Measurements from ENCODE around the gene ZC3H11A. TPM values are rescaled to one million over a fixed set of nuclear protein-coding genes. Genes with fewer than 3 reads are reported as not detected.
"Not testable (repeated sequence)": the region's sequence is repeated elsewhere in the genome, so short reads cannot be mapped to it uniquely, and the experiment has no call there.

The ZC3H11A gene
- polyA plus RNA-seq, 1 donor, result 114 TPM

DNA sequence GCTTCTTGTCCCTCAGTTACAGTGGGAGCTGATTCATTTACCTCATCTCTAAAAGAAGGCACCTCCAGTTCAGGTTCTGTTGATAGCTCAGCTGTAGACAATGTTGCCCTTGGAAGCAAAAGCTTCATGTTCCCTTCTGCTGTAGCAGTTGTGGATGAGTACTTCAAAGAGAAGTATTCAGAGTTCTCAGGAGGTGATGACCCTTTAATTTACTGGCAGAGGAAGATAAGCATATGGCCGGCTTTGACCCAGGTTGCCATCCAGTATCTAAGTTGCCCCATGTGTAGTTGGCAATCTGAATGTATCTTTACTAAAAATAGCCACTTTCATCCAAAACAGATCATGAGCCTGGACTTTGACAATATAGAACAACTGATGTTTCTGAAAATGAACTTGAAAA lies 4.5 kb downstream of the ZC3H11A start:
- no peak for DNase-seq
- no peak overlapping the region for H3K27ac ChIP-seq (ENCODE audit: low read length)
- no peaks in the 10 kb centered on the region for H3K9me3 ChIP-seq (ENCODE audit: control insufficient read depth, low read depth, low read length)
- no peaks in the 10 kb centered on the region for H3K27me3 ChIP-seq (ENCODE audit: control insufficient read depth, insufficient read depth, low read length)
- no CpG with 5 or more reads among the region's 1 CpG for WGBS (ENCODE audit: insufficient coverage, low lambda C conversion rate)
- peaks cover 13% of the 10 kb centered on the region for H3K4me1 ChIP-seq (ENCODE audit: control insufficient read depth, insufficient read depth, low read length)
- H3K4me3 ChIP-seq (ENCODE audit: low read length), result no peak overlapping the region
- H3K36me3 ChIP-seq (ENCODE audit: control insufficient read depth, insufficient read depth, low read length), result peaks cover 39% of the 10 kb centered on the region

DNA sequence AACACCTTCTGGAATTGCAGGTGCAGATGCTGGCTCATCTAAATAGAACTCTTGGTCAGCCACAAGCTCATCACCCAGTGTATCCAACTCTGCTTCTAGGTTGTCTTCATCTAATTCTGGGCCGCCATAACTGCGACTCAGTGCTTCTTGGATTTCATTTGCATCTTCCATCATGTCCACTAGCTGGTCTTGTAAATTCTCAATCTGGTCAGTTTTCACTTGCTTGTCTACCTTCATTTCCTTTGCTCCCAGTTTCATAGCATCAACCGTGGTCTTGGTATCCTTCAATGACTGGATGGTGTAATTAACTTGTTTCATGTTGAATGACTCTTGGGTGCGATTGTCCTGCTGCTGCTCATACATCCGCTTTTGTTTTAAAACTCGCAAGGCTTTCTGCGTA lies 10.3 kb downstream of the ZC3H11A start:
- H3K36me3 ChIP-seq (ENCODE audit: control insufficient read depth, insufficient read depth, low read length), result peaks cover 40% of the 10 kb centered on the region
- DNase-seq, result no peak

GRCh38 chr1:203807196-203807595 lies 11.8 kb downstream of the ZC3H11A start:
- Histone ChIP-seq H3K4me1 (ENCODE audit: control insufficient read depth, insufficient read depth, low read length) (no peaks in the 10 kb centered on the region), H3K4me3 (ENCODE audit: low read length) (no peak overlapping the region), H3K27ac (ENCODE audit: low read length) (no peak overlapping the region), H3K9me3 (ENCODE audit: control insufficient read depth, low read depth, low read length) (no peaks in the 10 kb centered on the region), H3K36me3 (ENCODE audit: control insufficient read depth, insufficient read depth, low read length) (peaks cover 42% of the 10 kb centered on the region), H3K27me3 (ENCODE audit: control insufficient read depth, insufficient read depth, low read length) (no peaks in the 10 kb centered on the region)
- DNase-seq, result no peak
- no CpG with 5 or more reads among the region's 2 CpGs for WGBS (ENCODE audit: insufficient coverage, low lambda C conversion rate)

More for the DNA sequence above, 10.3 kb downstream of the ZC3H11A start:
- no peaks in the 10 kb centered on the region for H3K9me3 ChIP-seq (ENCODE audit: control insufficient read depth, low read depth, low read length)
- no peak overlapping the region for H3K4me3 ChIP-seq (ENCODE audit: low read length)
- no peaks in the 10 kb centered on the region for H3K27me3 ChIP-seq (ENCODE audit: control insufficient read depth, insufficient read depth, low read length)
- H3K27ac ChIP-seq (ENCODE audit: low read length), result no peak overlapping the region
- 100% methylated on average over 1 of the region's 7 CpGs for WGBS (ENCODE audit: insufficient coverage, low lambda C conversion rate)
- H3K4me1 ChIP-seq (ENCODE audit: control insufficient read depth, insufficient read depth, low read length), result no peaks in the 10 kb centered on the region

- no peaks in the 10 kb centered on the region for H3K9me3 ChIP-seq (ENCODE audit: control insufficient read depth, low read depth, low read length)
- no peaks in the 10 kb centered on the region for H3K27me3 ChIP-seq (ENCODE audit: control insufficient read depth, insufficient read depth, low read length)
- H3K27ac ChIP-seq (ENCODE audit: low read length), result no peak overlapping the region
- no peak for DNase-seq
- peaks cover 38% of the 10 kb centered on the region for H3K36me3 ChIP-seq (ENCODE audit: control insufficient read depth, insufficient read depth, low read length)
- no CpG with 5 or more reads among the region's 2 CpGs for WGBS (ENCODE audit: insufficient coverage, low lambda C conversion rate)
- no peak overlapping the region for H3K4me3 ChIP-seq (ENCODE audit: low read length)
- H3K4me1 ChIP-seq (ENCODE audit: control insufficient read depth, insufficient read depth, low read length), result no peaks in the 10 kb centered on the region
Observed at GRCh38 chr1:203813581-203814341, 18.3 kb downstream of the ZC3H11A start.

GRCh38 chr1:203818399-203818798 lies 23.0 kb downstream of the ZC3H11A start:
- Histone ChIP-seq H3K4me1 (ENCODE audit: control insufficient read depth, insufficient read depth, low read length) (no peaks in the 10 kb centered on the region), H3K27ac (ENCODE audit: low read length) (no peak overlapping the region), H3K27me3 (ENCODE audit: control insufficient read depth, insufficient read depth, low read length) (no peaks in the 10 kb centered on the region), H3K36me3 (ENCODE audit: control insufficient read depth, insufficient read depth, low read length) (peaks cover 70% of the 10 kb centered on the region), H3K4me3 (ENCODE audit: low read length) (no peak overlapping the region), H3K9me3 (ENCODE audit: control insufficient read depth, low read depth, low read length) (no peaks in the 10 kb centered on the region)
- WGBS (ENCODE audit: insufficient coverage, low lambda C conversion rate), result no CpG with 5 or more reads among the region's 6 CpGs
- no peak for DNase-seq

GRCh38 chr1:203823306-203823705 lies 27.9 kb downstream of the ZC3H11A start:
- no peak overlapping the region for H3K27ac ChIP-seq (ENCODE audit: low read length)

DNA sequence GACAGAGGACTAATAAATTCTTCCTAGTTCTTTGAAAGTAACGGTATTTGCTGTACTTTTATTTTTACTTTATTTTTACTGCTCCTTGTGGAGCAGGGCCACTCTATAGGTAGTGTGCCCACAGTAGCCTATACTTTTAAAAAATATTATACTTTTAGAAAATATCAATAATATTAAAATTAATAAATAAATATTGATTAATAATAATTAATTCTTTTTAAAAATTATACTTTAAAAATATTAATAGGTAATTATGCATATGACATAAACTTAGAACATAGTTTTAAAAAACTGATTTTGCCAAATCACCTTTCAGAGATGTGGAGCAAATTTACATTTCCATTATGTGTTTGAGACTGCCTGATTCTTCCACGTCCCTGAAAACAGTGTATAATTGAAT lies 30.8 kb downstream of the ZC3H11A start:
- WGBS (ENCODE audit: insufficient coverage, low lambda C conversion rate), result 90% methylated on average over 1 of the region's 2 CpGs
- no peaks in the 10 kb centered on the region for H3K4me1 ChIP-seq (ENCODE audit: control insufficient read depth, insufficient read depth, low read length)
- no peak overlapping the region for H3K4me3 ChIP-seq (ENCODE audit: low read length)
- H3K27ac ChIP-seq (ENCODE audit: low read length), result no peak overlapping the region
- H3K36me3 ChIP-seq (ENCODE audit: control insufficient read depth, insufficient read depth, low read length), result peaks cover 64% of the 10 kb centered on the region
- no peaks in the 10 kb centered on the region for H3K9me3 ChIP-seq (ENCODE audit: control insufficient read depth, low read depth, low read length)
- H3K27me3 ChIP-seq (ENCODE audit: control insufficient read depth, insufficient read depth, low read length), result no peaks in the 10 kb centered on the region
- DNase-seq, result no peak

More at GRCh38 chr1:203823306-203823705, 27.9 kb downstream of the ZC3H11A start:
- Histone ChIP-seq H3K9me3 (ENCODE audit: control insufficient read depth, low read depth, low read length) (no peaks in the 10 kb centered on the region), H3K4me3 (ENCODE audit: low read length) (no peak overlapping the region), H3K4me1 (ENCODE audit: control insufficient read depth, insufficient read depth, low read length) (no peaks in the 10 kb centered on the region), H3K36me3 (ENCODE audit: control insufficient read depth, insufficient read depth, low read length) (peaks cover 63% of the 10 kb centered on the region), H3K27me3 (ENCODE audit: control insufficient read depth, insufficient read depth, low read length) (no peaks in the 10 kb centered on the region)
- no peak for DNase-seq
- no CpG with 5 or more reads among the region's 1 CpG for WGBS (ENCODE audit: insufficient coverage, low lambda C conversion rate)

GRCh38 chr1:203828002-203828401 lies 32.6 kb downstream of the ZC3H11A start:
- Histone ChIP-seq H3K4me3 (ENCODE audit: low read length) (no peak overlapping the region), H3K9me3 (ENCODE audit: control insufficient read depth, low read depth, low read length) (no peaks in the 10 kb centered on the region), H3K36me3 (ENCODE audit: control insufficient read depth, insufficient read depth, low read length) (peaks cover 56% of the 10 kb centered on the region), H3K27me3 (ENCODE audit: control insufficient read depth, insufficient read depth, low read length) (no peaks in the 10 kb centered on the region), H3K4me1 (ENCODE audit: control insufficient read depth, insufficient read depth, low read length) (no peaks in the 10 kb centered on the region), H3K27ac (ENCODE audit: low read length) (no peak overlapping the region)
- DNase-seq, result no peak
- WGBS (ENCODE audit: insufficient coverage, low lambda C conversion rate), result no CpG with 5 or more reads among the region's 5 CpGs

- WGBS (ENCODE audit: insufficient coverage, low lambda C conversion rate), result 71% methylated on average over 1 of the region's 1 CpG
- no peaks in the 10 kb centered on the region for H3K9me3 ChIP-seq (ENCODE audit: control insufficient read depth, low read depth, low read length)
- no peak overlapping the region for H3K27ac ChIP-seq (ENCODE audit: low read length)
- H3K27me3 ChIP-seq (ENCODE audit: control insufficient read depth, insufficient read depth, low read length), result no peaks in the 10 kb centered on the region
- no peaks in the 10 kb centered on the region for H3K4me1 ChIP-seq (ENCODE audit: control insufficient read depth, insufficient read depth, low read length)
- no peak overlapping the region for H3K4me3 ChIP-seq (ENCODE audit: low read length)
- DNase-seq, result no peak
- H3K36me3 ChIP-seq (ENCODE audit: control insufficient read depth, insufficient read depth, low read length), result peaks cover 51% of the 10 kb centered on the region
Observed at GRCh38 chr1:203828503-203828902, 33.1 kb downstream of the ZC3H11A start.

- not testable (repeated sequence) for H3K4me3 ChIP-seq (ENCODE audit: low read length); H3K9me3 ChIP-seq (ENCODE audit: control insufficient read depth, low read depth, low read length); H3K4me1 ChIP-seq (ENCODE audit: control insufficient read depth, insufficient read depth, low read length); H3K27ac ChIP-seq (ENCODE audit: low read length); DNase-seq; H3K27me3 ChIP-seq (ENCODE audit: control insufficient read depth, insufficient read depth, low read length)
- no CpG with 5 or more reads among the region's 5 CpGs for WGBS (ENCODE audit: insufficient coverage, low lambda C conversion rate)
- peaks cover 54% of the 10 kb centered on the region for H3K36me3 ChIP-seq (ENCODE audit: control insufficient read depth, insufficient read depth, low read length)
Observed at GRCh38 chr1:203829247-203829646, 33.8 kb downstream of the ZC3H11A start.

DNA sequence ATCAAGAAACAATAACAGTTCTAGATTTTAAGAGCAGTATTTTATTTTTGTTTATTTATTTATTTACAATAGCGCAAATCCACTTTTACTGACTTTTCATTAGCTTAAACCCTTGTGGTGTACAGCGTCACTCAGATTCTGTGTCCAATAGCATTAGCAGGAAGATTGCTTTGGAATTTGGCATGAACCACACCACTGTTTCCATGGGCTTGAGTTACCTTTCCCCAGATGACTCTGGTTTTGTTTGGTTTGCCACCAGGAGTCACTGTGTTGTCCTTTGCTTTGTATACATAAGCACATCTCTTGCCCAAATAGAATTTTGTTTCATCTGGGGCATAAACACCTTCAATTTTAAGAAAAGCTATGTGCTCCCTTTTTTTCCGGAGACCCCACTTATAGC lies 40.1 kb downstream of the ZC3H11A start:
- WGBS (ENCODE audit: insufficient coverage, low lambda C conversion rate), result no CpG with 5 or more reads among the region's 3 CpGs
- H3K27ac ChIP-seq (ENCODE audit: low read length), result no peak overlapping the region
- peaks cover 73% of the 10 kb centered on the region for H3K36me3 ChIP-seq (ENCODE audit: control insufficient read depth, insufficient read depth, low read length)

More for the DNA sequence above, 40.1 kb downstream of the ZC3H11A start:
- Histone ChIP-seq H3K4me1 (ENCODE audit: control insufficient read depth, insufficient read depth, low read length) (no peaks in the 10 kb centered on the region), H3K4me3 (ENCODE audit: low read length) (no peak overlapping the region), H3K9me3 (ENCODE audit: control insufficient read depth, low read depth, low read length) (peaks cover under 1% of the 10 kb centered on the region), H3K27me3 (ENCODE audit: control insufficient read depth, insufficient read depth, low read length) (no peaks in the 10 kb centered on the region)
- no peak for DNase-seq
